K562 (cell line): Measurements from ENCODE around the gene TRA2B. TPM values are rescaled to one million over a fixed set of nuclear protein-coding genes. Genes with fewer than 3 reads are reported as not detected.

Source experiments
- ATAC-seq: fragments of 200-7000 bp; cut with Tn5 transposase; 3 replicates; pipeline ENCODE4 v1.9.1; 2020; ENCODE audit warnings: moderate library complexity
- BruUV-seq: library from RNA; stranded (reverse); fragments of 400-500 nt; replicated peaks from 2 replicates; lab custom pipeline; 2021; lab: Mats Ljungman, UMichigan
- CTCF ChIA-PET: fragments of 300-600 bp; formaldehyde crosslinking; extraction: SDS; loops from one replicate; lab custom pipeline; 2021; ENCODE audit warnings: low intra/inter-chr PET ratio; lab: Yijun Ruan, JAX
- POLR2A ChIA-PET: fragments of 300-600, 350-650 bp; sonication (Branson Sonifier 250); formaldehyde crosslinking; extraction: SDS; loops from one replicate; lab custom pipeline; 2021; ENCODE audit warnings: antibody characterized with exemption, inconsistent platforms; lab: Yijun Ruan, JAX
- DNase-seq, 4 experiments: peaks; one replicate each; pipeline versions ENCODE4 v3.0.0 to v3.0.0-alpha.2; 2011 to 2018; ENCODE audit warnings: low spot score in 3 of 4, mixed read lengths in 3 of 4; ENCODE audit errors: extremely low read depth in 1 of 4
- FAIRE-seq: peaks from 2 replicates; lab custom pipeline; 2011; peaks lifted over from hg19 to GRCh38; lab: Jason Lieb, UNC
- H2AFZ ChIP-seq: 2 replicates; pipeline ENCODE4 v1.6.0; 2011; ENCODE audit warnings: low read depth, low read length, control low read depth, inconsistent platforms
- H3K27ac ChIP-seq: fragments of 200-600 bp; 3 replicates; pipeline ENCODE4 v1.8.0; 2011; ENCODE audit warnings: low read depth, mild to moderate bottlenecking, control low read depth, inconsistent platforms, low read length, moderate library complexity, mixed read lengths; ENCODE audit errors: extremely low read depth
- H3K27me3 ChIP-seq, 2 experiments: fragments of 300-600 bp in 1 of 2; 2 replicates in 1 of 2; 3 replicates in 1 of 2; pipeline versions ENCODE4 v1.6.0 to v1.8.0; 2011; ENCODE audit warnings: inconsistent platforms in 2 of 2, low read length in 2 of 2, mild to moderate bottlenecking in 1 of 2, mixed read lengths in 1 of 2, moderate library complexity in 1 of 2; ENCODE audit not compliant: control insufficient read depth in 2 of 2, insufficient read depth in 2 of 2
- H3K36me3 ChIP-seq: fragments of 300-600 bp; 3 replicates; pipeline ENCODE4 v1.8.0; 2011; ENCODE audit warnings: mild to moderate bottlenecking, low read length, inconsistent platforms; ENCODE audit not compliant: control insufficient read depth, insufficient read depth
- H3K4me1 ChIP-seq, 2 experiments: fragments of 200-600 bp in 1 of 2; replicated peaks in 1 of 2; 2 replicates in 1 of 2; 3 replicates in 1 of 2; pipeline versions ENCODE4 v1.5.1 to v1.8.0; 2011; ENCODE audit warnings: inconsistent platforms in 2 of 2, low read length in 2 of 2, mild to moderate bottlenecking in 1 of 2, mixed read lengths in 1 of 2, moderate library complexity in 1 of 2; ENCODE audit not compliant: control insufficient read depth in 2 of 2, insufficient read depth in 2 of 2
- H3K4me2 ChIP-seq: 2 replicates; pipeline ENCODE4 v1.6.1; 2011; ENCODE audit warnings: low read length, control low read depth, inconsistent platforms, mixed read lengths; ENCODE audit not compliant: insufficient read depth
- H3K4me3 ChIP-seq: fragments of 200-600 bp; sonication (generic), shearing (Covaris generic); 2 replicates; pipeline ENCODE4 v1.5.1; 2016; ENCODE audit warnings: control low read depth, inconsistent platforms
- H3K79me2 ChIP-seq: fragments of 200-600 bp; 3 replicates; pipeline ENCODE4 v1.8.0; 2011; ENCODE audit warnings: low read length, inconsistent platforms; ENCODE audit not compliant: control insufficient read depth, insufficient read depth
- H3K9ac ChIP-seq, 2 experiments: 2 replicates each; pipeline versions ENCODE4 v1.6.0 to v1.6.1; 2011; ENCODE audit warnings: low read depth in 2 of 2, low read length in 2 of 2, control low read depth in 1 of 2, inconsistent platforms in 1 of 2, mild to moderate bottlenecking in 1 of 2, mixed read lengths in 1 of 2; ENCODE audit not compliant: insufficient read depth in 1 of 2
- H3K9me1 ChIP-seq: one replicate; pipeline ENCODE4 v1.6.0; 2011; ENCODE audit warnings: inconsistent platforms, mild to moderate bottlenecking, low read length, moderate library complexity; ENCODE audit not compliant: control insufficient read depth, insufficient read depth
- H3K9me3 ChIP-seq: replicated peaks from 2 replicates; pipeline ENCODE4 v1.5.1; 2011; ENCODE audit warnings: low read depth, low read length, inconsistent platforms; ENCODE audit not compliant: control insufficient read depth, insufficient read depth
- H4K20me1 ChIP-seq: replicated peaks from 2 replicates; pipeline ENCODE4 v1.6.1; 2011; ENCODE audit warnings: low read length, inconsistent platforms, mixed read lengths; ENCODE audit not compliant: control insufficient read depth, insufficient read depth
- ATF3 ChIP-seq, 2 experiments: fragments of 450-650 bp in 1 of 2; sonication (generic) in 1 of 2; formaldehyde crosslinking in 1 of 2; IDR thresholded peaks in 1 of 2; conservative IDR thresholded peaks in 1 of 2; 2 replicates each; pipeline versions ENCODE4 v1.6.1 to v1.8.1; 2016 to 2023; ENCODE audit warnings: mild to moderate bottlenecking in 2 of 2, moderate library complexity in 2 of 2, inconsistent platforms in 1 of 2, missing genetic modification reagents in 1 of 2
- BCOR ChIP-seq: fragments of 450-650 bp; IDR thresholded peaks from 2 replicates; pipeline ENCODE4 v1.6.1; 2016
- CBX8 ChIP-seq: fragments of 200-600 bp; sonication (generic); IDR thresholded peaks from 2 replicates; pipeline ENCODE4 v1.6.1; 2012; ENCODE audit warnings: borderline replicate concordance, mixed run types, low read depth, mild to moderate bottlenecking, moderate library complexity, mixed read lengths, low read length, control low read depth, inconsistent platforms; ENCODE audit not compliant: poor library complexity, severe bottlenecking; ENCODE audit errors: extremely low read depth
- E2F6 ChIP-seq, 2 experiments: IDR thresholded peaks; 2 replicates each; pipeline ENCODE4 v1.6.1; 2011; ENCODE audit warnings: borderline replicate concordance in 1 of 2, control low read depth in 1 of 2, low read depth in 1 of 2, low read length in 1 of 2, mild to moderate bottlenecking in 1 of 2, mixed read lengths in 1 of 2, moderate library complexity in 1 of 2; ENCODE audit not compliant: insufficient read depth in 1 of 2, insufficient read length in 1 of 2, poor library complexity in 1 of 2, severe bottlenecking in 1 of 2; ENCODE audit errors: extremely low read depth in 1 of 2
- HLTF ChIP-seq: fragments of 450-650 bp; IDR thresholded peaks from 2 replicates; pipeline ENCODE4 v1.6.1; 2016
- HMBOX1 ChIP-seq: sonication (generic); IDR thresholded peaks from 2 replicates; pipeline ENCODE4 v1.6.1; 2016
- IFI16 ChIP-seq: fragments of 250-450 bp; sonication (Bioruptor Pico); IDR thresholded peaks from 2 replicates; pipeline ENCODE4 v2.1.2; 2022; ENCODE audit warnings: mild to moderate bottlenecking, inconsistent platforms
- LARP7 ChIP-seq: fragments of 450-650 bp; IDR thresholded peaks from 2 replicates; pipeline ENCODE4 v1.6.1; 2016
- MCM3 ChIP-seq: fragments of 450-650 bp; IDR thresholded peaks from 2 replicates; pipeline ENCODE4 v1.6.1; 2016
- PHTF2 ChIP-seq: fragments of 250-450 bp; sonication (Bioruptor Pico); IDR thresholded peaks from 2 replicates; pipeline ENCODE4 v1.5.0; 2021; ENCODE audit warnings: mild to moderate bottlenecking
- PML ChIP-seq: IDR thresholded peaks from 2 replicates; pipeline ENCODE4 v1.6.1; 2012; ENCODE audit warnings: low read length, inconsistent platforms
- POLR2AphosphoS5 ChIP-seq: IDR thresholded peaks from 2 replicates; pipeline ENCODE4 v1.6.1; 2011; ENCODE audit warnings: mild to moderate bottlenecking, low read depth, low read length, moderate library complexity; ENCODE audit not compliant: control insufficient read depth, insufficient read depth
- PPARD ChIP-seq: fragments of 250-450 bp; sonication (Bioruptor Pico); IDR thresholded peaks from 2 replicates; pipeline ENCODE4 v1.8.0; 2022; ENCODE audit warnings: inconsistent platforms, mild to moderate bottlenecking, moderate library complexity
- RBBP5 ChIP-seq: fragments of 200-600 bp; sonication (generic); IDR thresholded peaks from 2 replicates; pipeline ENCODE4 v1.6.1; 2012; ENCODE audit warnings: borderline replicate concordance, mild to moderate bottlenecking, low read length, control low read depth, inconsistent platforms; ENCODE audit not compliant: insufficient read depth, poor library complexity, severe bottlenecking
- SMC3 ChIP-seq: conservative IDR thresholded peaks from 2 replicates; pipeline ENCODE4 v1.6.1; 2011; ENCODE audit warnings: low read depth, low read length, improper control_type of control experiment; ENCODE audit not compliant: insufficient read depth
- ZNF639 ChIP-seq, 2 experiments: fragments of 200-800 bp in 1 of 2; sonication (Bioruptor generic) in 1 of 2; sonication (generic) in 1 of 2; formaldehyde crosslinking in 1 of 2; IDR thresholded peaks in 1 of 2; conservative IDR thresholded peaks in 1 of 2; 2 replicates each; pipeline versions ENCODE4 v1.5.0 to v1.6.1; 2016 to 2020; ENCODE audit warnings: missing compliant biosample characterization in 1 of 2, missing genetic modification characterization in 1 of 2, missing genetic modification reagents in 1 of 2
- ZNF77 ChIP-seq: fragments of 250-450 bp; sonication (Bioruptor Pico); IDR thresholded peaks from 2 replicates; pipeline ENCODE4 v1.5.0; 2020
- WGBS: fragments of 100-300 bp; shearing (Covaris generic); methylation state at CpG from one replicate; pipeline ENCODE4 v1.1.6; 2016; ENCODE audit warnings: low coverage, mixed read lengths; ENCODE audit not compliant: insufficient coverage; ENCODE audit errors: missing lambda C conversion rate; 5-methylcytosine and 5-hydroxymethylcytosine counted together
- in situ Hi-C: fragments of 300-500 bp; cut with MboI; formaldehyde crosslinking; loops from 4 replicates; pipeline ENCODE4 v1.15.0; 2018; ENCODE audit warnings: inconsistent platforms, mixed read lengths
- intact Hi-C: fragments of 100-400 bp; cut with micrococcal nuclease; formaldehyde crosslinking; loops from 2 replicates; pipeline ENCODE4 v1.14.2; 2022
- polyA plus RNA-seq, 8 experiments: library from polyadenylated mRNA; depleted of rRNA in 4 of 8; stranded (reverse) in 5 of 8; unstranded in 3 of 8; fragments of >200 nt; fragmentation: Nextera tagmentation in 2 of 8; fragmentation: Illumina TruSeq in 1 of 8; extraction: Ambion mirVana in 2 of 8; extraction: Trizol in 1 of 8; gene quantifications; 2 replicates each; pipeline versions ENCODE4 v1.2.1 to v1.2.3, GENCODE V29; 2011 to 2014; ENCODE audit warnings: inconsistent platforms in 1 of 8, missing spikeins in 1 of 8
- total RNA-seq, 7 experiments: library from RNA; depleted of rRNA in 6 of 7; stranded (reverse); fragments of >200 nt in 6 of 7; fragmentation: Illumina TruSeq in 2 of 7; extraction: Trizol in 2 of 7; gene quantifications; 2 replicates each; pipeline versions ENCODE4 v1.2.1 to v1.2.3, GENCODE V29; 2011 to 2021; ENCODE audit warnings: low replicate concordance in 1 of 7

The TRA2B gene
- total and polyA plus RNA-seq, 9 of the 15 experiments (the other 6 are each of a cell fraction or from before 2014, with no cell fraction given) = 105 to 411 (median 278) TPM

- no peaks in the 10 kb centered on the region for H3K9me3 ChIP-seq
- ChIA-PET POLR2A (interaction anchor here (0.6 to 6.0 kb wide), 4 partner anchors 9 to 332 kb away, joined by 3 to 61 read pairs (median 31); partner anchors contain the start of gene TRA2B), CTCF (no interaction called here)
- no peak overlapping the region for H3K9ac ChIP-seq
- BruUV-seq = no TSS peak
- H3K4me3 ChIP-seq = no peak overlapping the region
- H3K9me1 ChIP-seq = peaks cover 3% of the 10 kb centered on the region
- H3K4me1 ChIP-seq = peaks cover 3 to 45% of the 10 kb centered on the region in 2 experiments; a peak in 4 of 5 replicates
- no peak overlapping the region for H3K27ac ChIP-seq
- intact Hi-C loops = no loop called here
- no peak overlapping the region for H2AFZ ChIP-seq
- peaks cover 100% of the 10 kb centered on the region for H3K79me2 ChIP-seq
- peaks cover 84% of the 10 kb centered on the region for H4K20me1 ChIP-seq
- in situ Hi-C loops = no loop called here
- H3K4me2 ChIP-seq = no peak overlapping the region
- DNase-seq = no peak
- peaks cover 99% of the 10 kb centered on the region for H3K36me3 ChIP-seq
- ATAC-seq = no peak
- FAIRE-seq = no peak
- 76% methylated on average over 1 of the region's 1 CpG for WGBS
- H3K27me3 ChIP-seq = no peaks in the 10 kb centered on the region
- 0 out of 2 replicates have a peak, but pooled peaks have one; percentile 26 for TF ChIP-seq PML
- TF ChIP-seq E2F6 (IDR thresholded peaks at IDR 0.05; ENCODE audit: borderline replicate concordance in 1 of 2, extremely low read depth in 1 of 2, insufficient read depth in 1 of 2, insufficient read length in 1 of 2, low read depth in 1 of 2, low read length in 1 of 2, poor library complexity in 1 of 2, severe bottlenecking in 1 of 2) = no peak
- TF ChIP-seq IFI16 (CRISPR knock-in tag) = no peak
- no peak for TF ChIP-seq ZNF77 (CRISPR knock-in tag)
- TF ChIP-seq BCOR = no peak
- no peak for TF ChIP-seq LARP7
- TF ChIP-seq MCM3 = no peak
- TF ChIP-seq POLR2AphosphoS5 = peak; percentile 20; the same call in 1 of the 2 replicates
- no peak for TF ChIP-seq HLTF
- no peak for TF ChIP-seq PPARD (CRISPR knock-in tag)
- peak; percentile 90 for TF ChIP-seq HMBOX1
- TF ChIP-seq SMC3 = no peak
- TF ChIP-seq CBX8 = no peak
- TF ChIP-seq RBBP5 = no peak
- no peak for TF ChIP-seq ZNF639 (CRISPR knock-in tag; conservative IDR thresholded peaks at IDR 0.05 in 1 of 2, IDR thresholded peaks at IDR 0.05 in 1 of 2)
- TF ChIP-seq ATF3 (IDR thresholded peaks at IDR 0.05) = no peak
- peak; percentile 57; the same call in 1 of the 2 replicates for TF ChIP-seq ATF3 (CRISPR knock-in tag; conservative IDR thresholded peaks at IDR 0.05)
- TF ChIP-seq PHTF2 (CRISPR knock-in tag) = no peak
These were observed 10.2 kb downstream of the TRA2B start for GRCh38 chr3:185927501-185928200.
